Right ventricle myocardium inferior (tissue), 1 donor: ENCODE data around the gene ANKRD11. TPM values are rescaled to one million over a fixed set of nuclear protein-coding genes. Genes with fewer than 3 reads are reported as not detected.

Experiments used
- ATAC-seq: fragments of 200-7000 bp; cut with Tn5 transposase; one replicate; pipeline ENCODE4 v1.9.1; 2020; ENCODE audit warnings: mild to moderate bottlenecking, moderate library complexity
- DNase-seq: peaks from one replicate; pipeline ENCODE4 v3.0.0; 2021; ENCODE audit errors: missing footprints
- intact Hi-C: fragments of 100-400 bp; cut with DNase I; formaldehyde crosslinking; loops from one replicate; pipeline ENCODE4 v1.11.0; 2022
- total RNA-seq: library from RNA; stranded (reverse); fragmentation: NEBNext Ultra II Directional; extraction: Animal tissue kit (Norgen Biotek cat#: 25700); gene quantifications from one replicate; pipeline ENCODE4 v1.2.1, GENCODE V29; 2021
- donor health status: DM: no; HTN: yes; CAD: no; lungs with severe emphysema.

Gene ANKRD11
- total RNA-seq, 1 donor from 2014 or later, result 64.9 TPM

DNA sequence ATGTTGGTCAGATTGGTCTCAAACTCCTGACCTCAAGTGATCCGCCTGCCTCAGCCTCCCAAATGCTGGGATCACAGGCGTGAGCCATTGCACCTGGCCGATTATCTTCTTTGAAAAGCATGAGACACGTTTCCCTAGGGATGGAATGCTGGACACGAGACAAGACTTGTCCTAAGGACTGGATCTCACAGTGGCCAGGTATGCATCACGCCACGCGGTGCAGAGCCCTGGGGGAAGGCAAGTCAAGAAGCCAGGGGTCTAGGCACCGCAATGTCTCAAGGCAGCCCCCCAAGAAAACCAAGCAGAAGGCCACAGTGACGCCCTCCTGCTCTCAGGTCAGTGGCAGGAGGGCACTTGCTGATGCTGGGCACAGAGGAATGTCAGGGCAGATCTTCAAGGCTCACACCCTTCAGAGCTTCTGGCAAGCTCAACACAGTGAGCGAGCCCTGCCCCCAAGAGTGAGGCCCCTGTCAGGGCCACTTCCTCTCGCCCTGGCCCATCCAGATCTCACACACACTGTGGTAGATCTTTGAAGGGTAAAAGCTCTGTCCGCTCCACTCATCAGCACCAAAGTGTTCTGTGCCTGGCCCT is 138.2 kb downstream of the ANKRD11 start:
- intact Hi-C loops, result no loop called here
- no peak for DNase-seq
- peak; percentile 73 for ATAC-seq

DNA sequence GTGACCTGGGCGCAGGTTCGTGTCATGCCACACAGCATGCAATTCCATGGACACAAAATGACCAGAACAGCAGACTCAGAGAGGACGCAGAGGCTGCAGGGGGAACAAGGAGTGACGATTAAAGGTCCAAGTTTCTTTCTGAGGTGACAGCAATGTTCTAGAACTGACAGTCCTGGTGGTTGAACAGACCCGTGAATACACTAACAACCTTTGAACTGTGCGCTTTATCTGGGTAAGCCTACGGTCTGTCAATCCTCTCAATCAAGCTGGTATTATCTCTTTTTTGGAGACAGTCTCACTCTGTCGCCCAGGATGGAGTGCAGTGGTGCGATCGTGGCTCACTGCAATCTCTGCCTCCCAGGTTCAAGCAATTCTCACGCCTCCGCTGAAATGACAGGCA is 138.7 kb downstream of the ANKRD11 start:
- ATAC-seq, result no peak
- intact Hi-C loops, result no loop called here
- DNase-seq, result no peak

DNA sequence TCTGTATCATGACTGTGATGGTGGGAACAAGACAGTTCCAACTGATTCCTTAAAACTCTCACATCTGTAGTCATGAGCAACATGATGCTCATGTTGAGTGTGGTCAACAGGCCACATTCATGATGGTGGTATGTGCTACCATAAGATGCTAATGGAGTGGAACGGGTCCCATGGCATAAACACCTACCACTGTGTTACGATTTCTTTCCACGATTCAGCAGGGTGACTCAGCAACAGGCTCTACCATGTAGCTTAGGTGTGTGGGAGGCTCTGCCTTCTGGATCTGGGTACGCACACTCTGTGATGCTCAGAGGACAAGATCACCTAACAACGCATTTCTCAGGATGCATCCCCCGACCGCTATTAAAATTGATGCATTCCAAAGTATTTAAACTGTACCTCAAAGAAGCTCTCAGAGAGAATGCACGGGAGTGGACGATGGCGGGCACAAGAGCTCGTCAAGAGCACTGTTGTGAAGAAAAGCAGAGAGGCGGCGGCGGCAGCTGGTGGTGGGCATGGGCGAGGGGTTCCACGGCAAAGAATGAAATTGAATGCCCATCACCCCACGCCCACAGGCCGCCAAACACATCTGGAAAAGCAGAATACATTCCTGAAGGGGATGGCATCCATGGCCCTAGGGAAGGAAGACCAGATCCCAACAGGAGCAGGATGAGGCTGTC is 139.5 kb downstream of the ANKRD11 start:
- intact Hi-C loops, result no loop called here
- no peak for ATAC-seq
- no peak for DNase-seq

DNA sequence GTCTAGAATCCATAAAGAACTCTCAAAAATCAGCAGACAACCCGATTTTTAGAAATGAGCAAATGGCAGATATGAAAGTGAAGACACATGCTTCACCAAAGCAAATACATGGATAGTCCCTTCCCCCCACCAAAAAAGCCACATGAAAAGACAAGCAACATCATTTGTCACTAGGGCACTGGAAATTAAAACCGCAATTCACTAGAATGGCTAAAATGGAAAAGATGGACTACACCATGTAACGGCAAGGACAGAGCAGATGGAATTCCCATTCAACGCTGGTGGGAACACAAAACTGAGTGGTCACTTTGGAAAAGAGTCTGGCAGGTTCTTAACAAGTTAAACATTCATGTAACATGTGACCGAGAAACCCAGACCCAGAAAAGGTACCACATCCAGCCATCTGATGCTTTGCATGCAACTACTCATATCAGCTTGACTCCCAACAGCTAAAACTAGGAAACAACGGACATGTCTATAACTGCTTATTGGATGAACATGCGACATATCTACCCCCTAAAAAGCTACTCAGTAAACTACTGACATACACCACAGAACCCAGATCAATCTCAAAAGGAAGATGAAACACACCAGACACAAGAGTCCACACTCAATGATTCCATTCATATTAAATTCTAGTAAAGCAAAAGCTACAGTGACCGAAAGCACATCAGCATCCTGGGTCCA is 140.3 kb downstream of the ANKRD11 start:
- DNase-seq (no peak), ATAC-seq (no peak)
- intact Hi-C loops, result no loop called here

DNA sequence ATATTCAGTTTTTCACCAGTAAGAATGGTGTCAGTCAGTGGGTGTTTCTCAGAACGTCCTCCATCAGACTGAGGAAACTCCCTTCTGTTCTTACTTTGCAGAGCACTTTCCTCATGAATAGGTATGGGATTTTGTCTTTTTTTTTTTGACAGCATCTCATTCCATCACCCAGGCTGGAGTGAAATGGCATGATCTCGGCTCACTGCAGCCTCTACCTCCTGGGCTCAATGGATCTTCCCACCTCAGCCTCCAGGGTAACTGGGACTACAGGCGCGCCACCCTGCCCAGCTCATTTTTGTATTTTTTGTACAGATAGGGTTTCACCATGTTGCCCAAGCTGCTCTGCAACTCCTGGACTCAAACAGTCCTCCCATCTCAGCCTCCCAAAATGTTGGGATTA is 142.6 kb downstream of the ANKRD11 start:
- intact Hi-C loops, result no loop called here
- ATAC-seq, result no peak
- DNase-seq, result no peak

DNA sequence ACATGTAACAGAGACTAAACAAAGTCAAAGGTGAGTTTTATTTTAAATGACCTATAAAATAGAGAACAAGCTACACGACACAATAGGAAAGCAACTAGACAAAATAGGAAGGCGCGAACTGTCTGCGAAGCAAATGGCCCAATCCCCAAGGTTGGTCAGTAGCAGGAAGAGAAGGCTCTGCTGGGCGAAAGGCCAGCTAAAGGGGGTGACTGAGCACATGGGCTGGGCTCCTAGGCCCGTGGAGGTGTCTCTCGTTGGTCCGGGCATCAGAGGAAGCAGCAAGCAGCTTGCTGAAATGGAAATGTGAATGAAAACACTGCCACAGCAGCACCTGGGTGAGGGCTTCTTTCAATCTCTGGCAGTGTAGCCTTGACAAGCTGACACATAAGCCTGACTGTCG is 143.5 kb downstream of the ANKRD11 start:
- intact Hi-C loops, result no loop called here
- no peak for ATAC-seq
- no peak for DNase-seq

DNA sequence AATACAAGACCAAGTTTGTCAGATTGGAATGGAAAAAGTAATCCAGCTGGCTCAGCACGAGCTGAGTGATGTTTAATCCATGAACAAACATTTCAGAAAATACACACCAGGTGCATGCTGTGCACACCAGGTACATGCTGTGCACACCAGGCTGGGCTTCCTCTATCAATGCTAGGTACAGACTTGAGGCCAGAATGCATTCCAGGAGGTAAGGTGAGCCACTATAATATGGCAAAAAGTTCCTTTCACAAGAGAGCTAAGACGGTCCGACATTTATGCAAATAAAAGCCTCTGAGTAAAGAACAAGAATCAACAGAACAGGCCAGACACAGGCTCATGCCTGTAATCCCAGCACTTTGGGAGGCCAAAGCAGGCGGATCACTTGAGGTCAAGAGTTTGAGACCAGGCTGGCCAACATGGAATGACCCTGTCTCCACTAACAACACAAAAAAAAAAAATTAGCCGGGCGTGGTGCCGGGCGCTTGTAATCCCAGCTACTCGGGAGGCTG is 144.7 kb downstream of the ANKRD11 start:
- ATAC-seq (no peak), DNase-seq (no peak)
- intact Hi-C loops, result no loop called here

DNA sequence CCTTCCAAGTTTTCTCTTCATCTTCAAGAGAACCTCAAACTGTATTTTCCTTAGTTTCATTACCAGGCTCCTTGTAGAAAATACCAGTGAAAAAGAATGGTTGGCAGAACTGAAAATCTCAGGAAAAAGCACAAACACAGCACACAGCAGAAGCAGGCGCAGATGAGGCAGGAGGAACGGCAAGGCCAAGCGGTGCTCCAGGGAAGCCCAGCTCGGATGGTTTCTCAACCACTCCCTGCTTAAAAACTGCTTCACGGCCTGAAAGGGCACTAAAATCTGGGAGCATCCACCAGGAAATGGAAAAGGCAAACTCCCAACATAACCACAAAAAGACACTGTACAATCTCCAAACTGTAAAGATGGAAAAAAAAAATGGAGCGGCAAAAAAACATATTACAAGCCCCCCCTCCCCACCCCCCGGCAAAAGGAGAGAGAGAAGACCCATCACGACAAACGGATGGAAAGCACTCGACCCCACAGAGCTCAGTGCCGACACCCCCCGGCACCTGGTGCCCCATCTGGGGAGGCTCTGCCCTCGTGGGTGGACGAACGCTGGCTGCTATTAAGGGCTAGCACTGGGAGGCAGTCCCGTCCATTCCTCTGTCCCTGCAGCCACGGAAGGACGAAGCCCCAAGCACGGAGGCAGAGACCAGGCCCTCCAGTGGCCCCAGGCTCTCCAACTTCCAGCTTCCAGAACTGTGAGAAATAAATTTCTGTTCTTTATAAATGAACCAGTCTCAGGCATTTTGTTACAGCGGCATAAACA is 145.3 kb downstream of the ANKRD11 start:
- DNase-seq (no peak), ATAC-seq (peak; percentile 37)
- intact Hi-C loops, result no loop called here

DNA sequence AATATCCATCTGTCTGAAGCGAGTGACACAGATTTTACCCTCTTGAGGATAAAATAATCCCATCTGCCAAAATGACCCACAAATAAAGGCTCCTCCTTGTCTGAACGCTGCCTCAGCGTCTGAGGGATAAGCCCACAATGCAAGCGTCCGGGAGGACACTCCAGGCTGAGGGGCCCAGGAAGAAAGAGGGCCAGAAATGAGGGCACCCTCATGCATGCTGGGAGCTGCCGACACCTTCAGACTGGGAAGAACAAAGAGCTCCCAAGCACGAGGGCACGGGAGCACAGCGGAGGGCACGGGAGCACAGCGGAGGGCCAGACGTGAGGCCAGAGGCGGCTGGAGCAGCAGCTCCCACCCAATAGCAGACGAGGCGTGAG is 145.9 kb downstream of the ANKRD11 start:
- intact Hi-C loops, result no loop called here
- ATAC-seq, result peak; percentile 37
- DNase-seq, result no peak

DNA sequence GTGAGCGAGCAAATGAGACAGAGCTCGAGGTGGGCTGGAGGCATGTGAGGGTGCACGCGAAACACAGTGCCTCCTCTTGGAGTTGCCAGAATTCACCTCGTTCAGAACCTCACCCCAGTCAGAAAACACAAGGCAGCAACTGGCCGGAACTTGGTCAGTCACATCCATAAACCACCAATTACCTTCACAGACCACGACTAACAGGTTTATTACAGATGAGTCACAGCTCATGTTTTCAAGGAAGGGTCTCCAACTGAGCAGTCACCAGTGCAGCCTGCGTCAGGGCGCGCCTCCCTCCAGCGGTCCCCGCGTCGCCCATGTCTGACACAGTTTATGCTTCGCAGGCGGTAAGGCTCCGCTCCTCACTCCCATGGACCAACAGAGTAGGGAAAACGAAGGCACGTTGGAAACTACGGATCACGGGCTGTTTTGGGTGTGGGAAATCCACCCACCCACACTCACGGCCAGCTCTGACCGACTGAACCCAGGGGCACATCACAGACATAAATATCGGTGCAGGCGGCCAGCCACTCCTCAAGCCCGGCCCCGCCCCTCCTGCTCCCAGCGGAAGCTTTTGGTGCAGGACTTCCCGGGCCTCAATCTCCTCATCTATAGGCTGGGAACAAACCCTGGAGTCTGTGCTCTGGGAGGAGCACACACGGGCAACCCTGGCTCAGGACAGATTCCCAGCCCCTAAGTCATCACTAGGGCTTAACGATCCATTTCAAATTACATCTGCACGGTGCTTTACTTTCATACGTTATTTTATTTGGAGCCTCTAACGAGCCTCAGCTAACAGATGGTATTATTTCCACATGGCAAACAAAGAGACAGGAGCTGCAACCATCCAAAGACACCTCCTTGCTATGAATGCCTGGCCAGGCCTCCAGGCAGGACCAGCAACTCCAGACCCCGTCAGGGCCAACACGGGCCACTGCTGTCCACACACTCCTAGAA is 146.6 kb downstream of the ANKRD11 start:
- peak; percentile 64 for ATAC-seq
- no peak for DNase-seq
- intact Hi-C loops, result no loop called here

DNA sequence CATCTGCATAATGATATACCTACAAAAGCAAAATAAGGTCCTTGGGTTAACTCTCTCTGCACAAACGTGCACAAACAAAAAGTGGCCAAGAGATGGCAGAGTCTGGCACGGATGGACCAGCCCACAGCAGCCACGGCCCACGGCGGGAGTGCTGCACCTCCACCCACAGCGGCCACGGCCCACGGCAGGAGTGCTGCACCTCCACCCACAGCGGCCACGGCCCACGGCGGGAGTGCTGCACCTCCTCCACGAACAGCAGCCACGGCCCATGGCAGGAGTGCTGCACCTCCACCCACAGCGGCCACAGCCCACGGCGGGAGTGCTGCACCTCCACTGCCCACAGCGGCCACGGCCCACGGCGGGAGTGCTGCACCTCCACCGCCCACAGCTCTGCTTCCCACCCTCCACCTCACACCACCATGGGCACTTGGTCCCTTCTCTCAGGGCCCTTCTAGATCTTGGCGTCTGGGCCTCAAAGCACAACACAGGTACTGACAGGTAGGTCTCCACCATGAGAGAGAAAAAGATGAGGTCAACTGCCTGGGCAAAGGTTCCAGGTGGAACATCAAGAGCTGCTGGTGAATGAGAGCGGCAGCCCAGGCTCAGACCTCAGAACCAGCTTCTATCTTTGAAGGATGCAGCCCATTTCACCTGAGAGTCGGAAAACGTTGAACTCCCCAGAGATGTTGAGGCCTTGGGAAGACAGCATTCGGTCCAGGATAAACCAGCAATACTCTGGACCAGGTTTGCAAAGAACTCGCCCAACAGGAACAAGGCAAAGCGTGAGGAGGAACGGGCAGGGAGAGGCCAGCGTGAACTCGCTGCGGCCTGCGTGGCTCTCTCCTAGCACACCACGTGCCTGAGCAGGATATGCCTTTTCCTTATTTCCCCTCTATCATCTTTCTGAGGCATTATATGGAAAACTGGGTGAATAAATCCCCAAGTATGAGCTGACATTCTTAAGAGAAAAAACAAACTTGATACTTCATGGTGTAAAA is 148.4 kb downstream of the ANKRD11 start:
- ATAC-seq (no peak), DNase-seq (no peak)
- intact Hi-C loops, result no loop called here

DNA sequence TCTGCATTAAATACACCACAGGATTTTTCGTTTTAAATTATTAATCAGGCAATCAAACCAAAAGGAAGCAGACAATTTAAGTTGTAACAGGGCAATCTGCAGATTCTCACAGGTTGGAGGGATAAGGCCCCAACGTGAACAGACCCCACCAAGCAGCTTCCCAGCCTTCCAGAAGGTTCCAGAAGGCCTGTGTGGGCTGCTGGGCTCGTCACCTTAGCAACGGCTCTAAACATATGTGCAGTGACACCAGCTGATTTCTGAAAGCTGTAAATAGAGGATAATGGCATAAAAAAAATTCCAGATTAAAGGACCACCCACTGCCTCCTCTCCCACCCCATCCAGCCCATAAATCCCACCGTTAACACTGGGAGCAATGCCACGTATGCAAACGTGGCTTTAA is 149.1 kb downstream of the ANKRD11 start:
- ATAC-seq (no peak), DNase-seq (no peak)
- intact Hi-C loops, result no loop called here

DNA sequence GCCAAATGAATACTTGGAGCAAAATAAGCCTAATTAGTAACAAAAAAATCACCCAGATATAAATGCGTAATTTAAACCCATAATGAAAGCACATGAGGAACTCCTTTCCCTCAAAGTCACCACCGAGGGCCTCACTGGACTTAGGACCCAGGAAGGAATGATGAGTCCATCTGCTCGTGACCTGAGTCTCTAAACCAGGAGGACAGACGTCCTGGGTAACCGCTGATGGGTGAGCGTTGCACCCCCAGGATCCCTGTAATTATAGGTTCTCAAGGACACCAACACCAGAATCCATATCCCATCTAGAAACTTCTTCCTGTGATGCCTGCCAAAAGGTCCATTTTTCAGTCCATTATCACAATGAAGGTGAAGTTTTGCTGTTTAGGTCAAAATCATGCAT is 151.5 kb downstream of the ANKRD11 start:
- no peak for ATAC-seq
- intact Hi-C loops, result no loop called here
- no peak for DNase-seq

DNA sequence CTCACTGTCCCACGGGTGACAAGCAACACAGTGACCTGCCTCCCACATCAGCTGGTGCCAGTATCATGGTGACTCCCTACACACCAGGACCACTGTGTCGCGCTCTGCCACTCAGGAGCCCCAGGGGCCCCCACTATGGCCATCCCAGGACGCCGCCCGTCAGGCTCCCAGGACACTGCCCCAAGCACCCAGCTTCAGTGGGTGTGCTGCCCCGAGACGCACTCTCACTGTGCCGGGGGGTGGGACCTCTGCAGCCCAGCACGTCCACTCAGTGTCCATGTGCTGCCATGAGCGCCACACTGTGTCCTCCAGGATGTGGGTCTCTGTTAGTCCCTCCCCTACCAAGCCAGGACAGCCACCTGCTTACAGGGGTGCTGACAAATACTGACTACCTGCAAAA is 152.4 kb downstream of the ANKRD11 start:
- intact Hi-C loops, result no loop called here
- DNase-seq, result no peak
- ATAC-seq, result no peak

DNA sequence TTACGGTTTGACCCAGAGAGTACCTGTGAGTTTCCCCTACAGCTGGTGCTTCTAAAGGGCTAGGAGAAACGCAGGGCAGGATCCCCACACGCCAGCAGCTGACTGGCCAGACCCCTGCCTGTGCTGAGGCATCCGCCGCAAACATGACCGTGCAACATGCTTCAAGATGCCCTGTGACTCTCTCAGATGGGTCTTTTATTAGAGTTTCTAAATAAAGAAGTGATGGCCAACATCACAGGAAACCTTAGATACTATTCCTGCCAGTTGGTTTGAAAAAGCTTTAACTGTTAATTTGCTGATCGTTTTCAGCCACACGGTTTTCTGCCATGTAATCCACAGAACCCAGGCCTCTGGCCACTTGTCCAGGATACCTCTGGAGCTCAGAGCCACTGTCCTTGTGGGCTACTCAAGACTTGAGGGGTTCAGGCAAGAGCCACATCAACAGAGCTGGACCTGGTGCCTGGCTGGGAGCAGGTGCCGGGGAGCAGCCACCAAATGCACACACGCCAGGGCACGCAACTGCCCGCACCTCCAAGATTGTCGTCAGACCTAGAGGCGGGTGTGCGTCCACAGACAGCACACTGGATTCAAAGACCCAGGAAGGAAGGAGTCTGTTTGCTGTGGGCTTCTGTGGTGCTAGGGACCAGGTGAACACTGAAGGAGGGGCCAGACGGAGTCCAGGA is 154.4 kb downstream of the ANKRD11 start:
- DNase-seq (no peak), ATAC-seq (peak; percentile 24)
- intact Hi-C loops, result no loop called here

DNA sequence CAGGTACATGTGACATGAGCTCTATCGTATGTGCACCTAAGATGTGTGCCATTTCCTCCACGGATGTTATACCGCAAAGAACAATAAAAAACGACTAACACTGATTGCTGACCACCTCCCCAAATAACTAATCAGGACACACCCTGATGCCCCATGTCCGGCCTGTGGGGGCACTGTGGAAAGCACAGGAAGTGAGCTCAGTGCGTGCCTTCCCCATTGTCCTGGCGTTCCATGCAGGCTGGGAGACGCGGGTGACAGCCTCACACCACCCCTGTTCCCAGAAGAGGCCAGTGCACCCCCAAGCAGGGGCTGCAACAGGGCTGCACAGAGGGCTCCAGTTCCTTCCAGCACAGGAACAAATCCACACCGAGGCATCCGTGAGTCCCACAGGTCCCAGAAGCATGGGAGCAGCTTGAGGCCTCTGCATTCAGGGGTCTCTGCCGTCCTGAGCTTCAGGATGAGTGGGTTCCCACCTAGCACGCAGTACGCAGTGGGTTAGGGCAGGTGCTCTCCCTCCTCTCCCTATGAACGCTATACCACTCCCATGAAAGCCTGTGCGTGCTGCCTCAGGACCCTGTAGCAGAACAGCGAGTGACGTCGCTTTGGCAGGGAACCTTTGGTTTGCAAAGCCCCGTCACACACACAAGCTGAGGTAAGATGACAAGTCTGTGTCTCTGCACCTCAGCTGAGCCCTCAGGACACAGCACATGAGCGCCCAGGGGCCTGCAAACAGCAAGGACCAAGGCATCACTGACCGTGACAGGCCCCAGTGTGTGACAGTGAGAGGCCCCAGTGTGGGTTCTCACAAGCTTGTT is 155.2 kb downstream of the ANKRD11 start:
- intact Hi-C loops, result loop anchor here (5.0 kb wide), 2 partner anchors 47 to 172 kb away; partner anchors contain the start of gene SPG7
- DNase-seq (no peak), ATAC-seq (peak; percentile 24)
